Mesendoderm (in vitro differentiated cells): ENCODE data around the gene ZNF423.

Experiments used
- DNase-seq: peaks from one replicate; pipeline ENCODE4 v3.0.0; 2013
- H2AK5ac ChIP-seq: 2 replicates; pipeline ENCODE4 v1.6.1; 2013; ENCODE audit warnings: low read length, inconsistent platforms
- H2BK120ac ChIP-seq: 2 replicates; pipeline ENCODE4 v1.6.1; 2013; ENCODE audit warnings: low read depth, mild to moderate bottlenecking, low read length, moderate library complexity, mixed read lengths
- H2BK15ac ChIP-seq: replicated peaks from 2 replicates; pipeline ENCODE4 v1.6.1; 2013; ENCODE audit warnings: low read depth, mild to moderate bottlenecking, moderate library complexity
- H2BK5ac ChIP-seq: 2 replicates; pipeline ENCODE4 v1.6.1; 2013; ENCODE audit warnings: low read length, inconsistent platforms
- H3K18ac ChIP-seq: 2 replicates; pipeline ENCODE4 v1.6.1; 2013; ENCODE audit warnings: mild to moderate bottlenecking, low read length, mixed read lengths
- H3K23ac ChIP-seq: one replicate; pipeline ENCODE4 v1.6.1; 2013; ENCODE audit warnings: low read length
- H3K27ac ChIP-seq: 2 replicates; pipeline ENCODE4 v1.5.1; 2013; ENCODE audit warnings: low read depth, mild to moderate bottlenecking, inconsistent platforms, low read length, moderate library complexity
- H3K27me3 ChIP-seq: 2 replicates; pipeline ENCODE4 v1.6.1; 2013; ENCODE audit warnings: low read length, control low read depth, mild to moderate bottlenecking, inconsistent platforms; ENCODE audit not compliant: insufficient read depth, poor library complexity
- H3K36me3 ChIP-seq: 2 replicates; pipeline ENCODE4 v1.6.1; 2013; ENCODE audit warnings: low read length, inconsistent platforms; ENCODE audit not compliant: control insufficient read depth, insufficient read depth
- H3K4ac ChIP-seq: one replicate; pipeline ENCODE4 v1.6.1; 2013; ENCODE audit warnings: low read depth, mild to moderate bottlenecking, low read length, moderate library complexity
- H3K4me1 ChIP-seq: 2 replicates; pipeline ENCODE4 v1.6.1; 2013; ENCODE audit warnings: low read depth, low read length, inconsistent platforms; ENCODE audit not compliant: control insufficient read depth
- H3K4me2 ChIP-seq: 2 replicates; pipeline ENCODE4 v1.6.1; 2013; ENCODE audit warnings: low read length
- H3K4me3 ChIP-seq: 2 replicates; pipeline ENCODE4 v1.5.1; 2013; ENCODE audit warnings: mild to moderate bottlenecking, low read length
- H3K56ac ChIP-seq: one replicate; pipeline ENCODE4 v1.6.1; 2013; ENCODE audit warnings: low read length
- H3K79me1 ChIP-seq: 2 replicates; pipeline ENCODE4 v1.6.1; 2013; ENCODE audit warnings: low read length, inconsistent platforms
- H3K79me2 ChIP-seq: 2 replicates; pipeline ENCODE4 v1.6.1; 2013; ENCODE audit warnings: mild to moderate bottlenecking, low read length; ENCODE audit not compliant: control insufficient read depth, insufficient read depth
- H3K9ac ChIP-seq: 2 replicates; pipeline ENCODE4 v1.6.1; 2013; ENCODE audit warnings: low read length, inconsistent platforms
- H4K5ac ChIP-seq: one replicate; pipeline ENCODE4 v1.6.1; 2013; ENCODE audit warnings: low read length
- H4K8ac ChIP-seq: one replicate; pipeline ENCODE4 v1.6.1; 2013; ENCODE audit warnings: low read depth, mild to moderate bottlenecking, control low read depth, low read length, moderate library complexity
- WGBS: extraction: QIAGEN DNeasy Blood & Tissue Kit; methylation state at CpG from one replicate; pipeline ENCODE4 v1.1.7; 2013; ENCODE audit warnings: low lambda C conversion rate, missing lambda C conversion rate; ENCODE audit not compliant: insufficient coverage; ENCODE audit errors: extremely low coverage; 5-methylcytosine and 5-hydroxymethylcytosine counted together

The ZNF423 gene

DNA sequence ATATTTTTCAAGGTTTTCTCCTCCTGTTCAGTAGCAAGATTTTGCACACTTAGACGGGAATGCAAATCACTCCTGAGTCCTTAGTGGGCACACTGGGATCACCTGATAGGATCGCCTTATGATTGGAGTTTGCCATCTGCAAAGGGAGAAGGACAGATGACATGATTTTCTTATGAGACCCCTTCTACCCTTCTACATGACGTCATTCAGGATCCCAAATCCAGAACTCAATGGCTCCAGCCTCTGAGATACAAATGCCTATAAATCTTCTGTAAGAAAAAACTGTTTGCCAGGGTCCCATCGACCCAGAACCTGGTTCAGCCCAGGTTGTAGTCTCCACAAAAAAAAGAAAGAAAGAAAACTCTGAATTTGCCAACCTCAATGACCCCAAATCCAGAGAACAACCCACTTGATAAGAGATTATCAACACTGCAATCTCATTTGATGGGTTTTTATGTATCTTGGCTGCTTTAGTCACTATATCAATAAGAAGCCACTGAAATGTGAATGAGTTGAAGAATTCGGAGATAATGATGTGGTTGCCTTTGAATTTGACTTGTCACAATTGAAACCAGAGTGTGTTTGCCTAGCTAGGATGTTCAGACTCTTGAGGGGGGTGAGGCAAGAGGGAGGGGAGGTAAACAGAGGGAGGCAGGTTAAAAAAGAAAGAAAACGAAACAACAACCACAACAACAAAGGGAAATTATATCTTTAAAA, 6.7 kb downstream of the ZNF423 start:
- peaks cover 20% of the 10 kb centered on the region for H3K4me1 ChIP-seq
- no CpG with 5 or more reads among the region's 6 CpGs for WGBS

DNA sequence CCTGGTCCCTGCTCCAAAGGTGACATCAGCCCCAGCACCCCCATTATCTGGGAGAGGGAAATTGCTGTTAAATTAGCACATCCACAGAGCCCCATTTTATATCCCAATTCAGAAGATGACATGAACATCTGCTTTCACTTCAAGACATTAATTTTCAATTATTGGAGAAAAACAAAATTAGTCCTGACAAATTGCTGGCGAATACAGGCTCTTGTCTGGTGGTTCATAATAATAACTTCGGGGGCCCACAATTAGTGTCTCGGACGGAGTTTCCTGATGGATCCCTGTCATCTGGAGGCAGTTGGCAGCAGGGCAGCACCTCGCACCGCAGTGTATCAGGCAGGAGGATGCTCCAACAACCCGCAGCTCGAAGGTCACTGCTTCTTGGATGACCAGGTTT, 7.4 kb downstream of the ZNF423 start:
- H2BK5ac ChIP-seq: no peak overlapping the region
- no peak overlapping the region for H4K8ac ChIP-seq
- H3K4me2 ChIP-seq: no peak overlapping the region
- no peak overlapping the region for H2BK15ac ChIP-seq
- H3K27ac ChIP-seq: no peak overlapping the region
- no peak overlapping the region for H3K9ac ChIP-seq
- no peak overlapping the region for H3K4ac ChIP-seq
- WGBS: no CpG with 5 or more reads among the region's 8 CpGs
- no peaks in the 10 kb centered on the region for H3K36me3 ChIP-seq
- H2BK120ac ChIP-seq: no peak overlapping the region
- H3K79me1 ChIP-seq: peaks cover 29% of the 10 kb centered on the region
- peaks cover 72% of the 10 kb centered on the region for H3K79me2 ChIP-seq
- H3K4me1 ChIP-seq: peaks cover 14% of the 10 kb centered on the region
- no peak overlapping the region for H3K56ac ChIP-seq
- no peak overlapping the region for H3K4me3 ChIP-seq
- no peak overlapping the region for H4K5ac ChIP-seq
- H3K18ac ChIP-seq: no peak overlapping the region
- no peak overlapping the region for H2AK5ac ChIP-seq
- DNase-seq: no peak
- H3K27me3 ChIP-seq: no peaks in the 10 kb centered on the region
- H3K23ac ChIP-seq: no peak overlapping the region

More for the DNA sequence above, 6.7 kb downstream of the ZNF423 start:
- Histone ChIP-seq H2BK120ac (no peak overlapping the region), H3K23ac (no peak overlapping the region), H3K27me3 (no peaks in the 10 kb centered on the region), H3K36me3 (no peaks in the 10 kb centered on the region), H2BK15ac (no peak overlapping the region), H3K27ac (no peak overlapping the region), H3K79me2 (peaks cover 78% of the 10 kb centered on the region), H3K4ac (no peak overlapping the region), H3K4me2 (no peak overlapping the region), H3K4me3 (no peak overlapping the region), H3K56ac (no peak overlapping the region), H3K18ac (no peak overlapping the region), H3K79me1 (peaks cover 29% of the 10 kb centered on the region), H3K9ac (no peak overlapping the region), H4K8ac (no peak overlapping the region), H2AK5ac (no peak overlapping the region), H4K5ac (no peak overlapping the region), H2BK5ac (no peak overlapping the region)
- DNase-seq: no peak

DNA sequence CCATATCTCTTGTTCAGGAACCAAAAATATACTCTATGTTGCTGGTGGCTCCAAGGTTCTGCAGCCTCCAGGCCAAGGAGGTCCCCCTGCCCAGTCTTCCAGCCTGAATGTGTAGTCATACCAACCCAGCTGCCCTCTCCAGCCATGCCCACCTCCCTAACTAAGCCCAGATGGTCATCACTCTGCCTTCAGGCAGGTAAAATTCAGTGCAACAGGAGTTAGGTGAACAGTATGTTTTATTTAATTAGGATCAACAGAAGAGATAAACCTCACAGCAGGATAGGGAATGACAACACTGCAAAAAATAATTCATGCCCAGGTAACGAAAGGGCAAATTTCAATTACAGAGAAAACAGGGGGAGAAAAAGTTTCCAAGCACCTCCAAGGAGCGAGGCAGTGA, 9.1 kb downstream of the ZNF423 start:
- H3K4me2 ChIP-seq: no peak overlapping the region
- H3K9ac ChIP-seq: no peak overlapping the region
- H3K36me3 ChIP-seq: no peaks in the 10 kb centered on the region
- WGBS: no CpG with 5 or more reads among the region's 2 CpGs
- H4K5ac ChIP-seq: no peak overlapping the region
- no peak overlapping the region for H3K18ac ChIP-seq
- H3K79me2 ChIP-seq: peaks cover 57% of the 10 kb centered on the region
- H3K27ac ChIP-seq: no peak overlapping the region
- peaks cover 23% of the 10 kb centered on the region for H3K79me1 ChIP-seq
- peak overlapping the region; percentile 10 for H3K56ac ChIP-seq
- H3K4me1 ChIP-seq: peaks cover 3% of the 10 kb centered on the region
- H3K27me3 ChIP-seq: no peaks in the 10 kb centered on the region
- no peak overlapping the region for H3K23ac ChIP-seq
- H3K4me3 ChIP-seq: no peak overlapping the region
- no peak overlapping the region for H2BK5ac ChIP-seq
- H4K8ac ChIP-seq: no peak overlapping the region
- H2AK5ac ChIP-seq: no peak overlapping the region
- no peak overlapping the region for H3K4ac ChIP-seq
- H2BK15ac ChIP-seq: no peak overlapping the region
- no peak for DNase-seq
- H2BK120ac ChIP-seq: no peak overlapping the region

DNA sequence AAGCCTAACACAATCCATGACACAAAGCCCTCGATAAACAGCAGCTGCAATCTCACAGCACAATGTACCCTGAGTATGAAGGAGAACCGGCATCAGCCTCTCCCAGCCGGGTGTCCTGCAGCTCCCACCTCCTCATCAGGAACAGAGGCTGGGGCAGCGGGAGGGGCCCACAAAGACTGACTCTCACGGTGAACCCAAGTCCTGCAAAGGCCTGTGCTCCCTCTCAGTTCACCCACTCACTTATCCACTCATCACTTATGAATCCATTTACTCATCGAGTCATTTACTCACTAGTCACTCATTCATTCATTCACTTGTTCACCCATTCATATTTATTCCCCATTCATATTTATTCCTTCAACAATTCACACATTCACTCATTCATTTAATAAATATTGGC, 11.6 kb downstream of the ZNF423 start:
- no peak overlapping the region for H3K18ac ChIP-seq
- no peak overlapping the region for H3K4me2 ChIP-seq
- no peak overlapping the region for H2BK120ac ChIP-seq
- peaks cover 40% of the 10 kb centered on the region for H3K79me2 ChIP-seq
- H3K79me1 ChIP-seq: peaks cover 21% of the 10 kb centered on the region
- no peak overlapping the region for H4K8ac ChIP-seq
- DNase-seq: no peak
- WGBS: no CpG with 5 or more reads among the region's 6 CpGs
- no peak overlapping the region for H3K4ac ChIP-seq
- H3K27me3 ChIP-seq: no peaks in the 10 kb centered on the region
- no peak overlapping the region for H2BK5ac ChIP-seq
- no peak overlapping the region for H3K4me3 ChIP-seq
- no peak overlapping the region for H4K5ac ChIP-seq
- no peak overlapping the region for H2AK5ac ChIP-seq
- H3K36me3 ChIP-seq: no peaks in the 10 kb centered on the region
- H3K23ac ChIP-seq: no peak overlapping the region
- H3K9ac ChIP-seq: no peak overlapping the region
- peaks cover under 1% of the 10 kb centered on the region for H3K4me1 ChIP-seq
- H3K56ac ChIP-seq: no peak overlapping the region
- no peak overlapping the region for H3K27ac ChIP-seq
- no peak overlapping the region for H2BK15ac ChIP-seq

DNA sequence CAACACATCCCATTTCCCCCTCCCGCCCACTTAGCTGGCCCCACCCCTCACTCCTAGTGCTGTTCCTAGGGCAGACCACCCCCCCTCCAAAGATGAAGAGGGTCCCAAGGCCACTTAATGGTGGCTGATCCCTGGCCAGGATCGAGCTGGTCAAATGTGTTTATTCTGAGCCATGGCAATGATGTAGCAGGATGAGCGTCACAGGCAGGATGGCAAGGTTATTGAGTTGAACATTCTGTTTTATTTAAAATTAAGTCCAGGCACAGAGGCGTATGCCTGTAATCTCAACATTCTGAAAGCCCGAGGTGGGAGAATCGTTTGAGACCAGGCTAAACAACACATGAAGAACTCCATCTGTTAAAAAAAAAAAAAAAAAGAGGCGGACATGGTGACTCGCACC, 12.2 kb downstream of the ZNF423 start:
- Histone ChIP-seq H2AK5ac (no peak overlapping the region), H3K4me1 (peaks cover 2% of the 10 kb centered on the region), H3K79me2 (peaks cover 37% of the 10 kb centered on the region), H3K27me3 (no peaks in the 10 kb centered on the region), H4K5ac (no peak overlapping the region), H3K79me1 (peaks cover 19% of the 10 kb centered on the region), H3K18ac (no peak overlapping the region), H3K27ac (no peak overlapping the region), H2BK120ac (no peak overlapping the region), H2BK5ac (no peak overlapping the region), H3K4ac (no peak overlapping the region), H3K23ac (no peak overlapping the region), H3K4me2 (no peak overlapping the region), H4K8ac (no peak overlapping the region), H3K36me3 (no peaks in the 10 kb centered on the region), H3K56ac (no peak overlapping the region), H3K9ac (no peak overlapping the region), H2BK15ac (no peak overlapping the region), H3K4me3 (no peak overlapping the region)
- no CpG with 5 or more reads among the region's 8 CpGs for WGBS
- DNase-seq: no peak

DNA sequence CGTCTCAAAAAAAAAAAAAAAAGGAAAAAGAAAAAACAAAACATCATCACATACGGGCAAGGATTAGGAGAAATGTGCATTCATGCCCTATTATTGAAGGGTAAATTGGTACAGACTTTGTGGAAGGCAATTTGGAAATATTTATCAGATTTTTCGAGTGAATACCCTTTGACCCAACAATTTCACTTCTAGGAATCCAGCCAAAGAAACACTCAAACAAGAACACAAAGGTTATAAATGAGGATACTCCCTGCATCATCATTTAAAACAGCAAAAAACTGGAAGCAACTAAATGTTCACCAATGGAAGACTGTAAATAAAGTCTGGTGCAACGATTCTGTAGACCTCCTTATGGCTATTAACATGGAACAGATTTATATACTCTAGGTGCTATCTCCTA, 12.9 kb downstream of the ZNF423 start:
- Histone ChIP-seq H3K27ac (no peak overlapping the region), H3K4me3 (no peak overlapping the region), H3K4me2 (no peak overlapping the region), H4K5ac (no peak overlapping the region), H2BK5ac (no peak overlapping the region), H3K79me1 (peaks cover 17% of the 10 kb centered on the region), H3K79me2 (peaks cover 34% of the 10 kb centered on the region), H3K9ac (no peak overlapping the region), H4K8ac (no peak overlapping the region), H3K56ac (no peak overlapping the region), H3K18ac (no peak overlapping the region), H3K27me3 (no peaks in the 10 kb centered on the region), H3K23ac (no peak overlapping the region), H2BK15ac (no peak overlapping the region), H3K36me3 (no peaks in the 10 kb centered on the region), H3K4me1 (peaks cover 2% of the 10 kb centered on the region), H2BK120ac (no peak overlapping the region), H3K4ac (no peak overlapping the region), H2AK5ac (no peak overlapping the region)
- no CpG with 5 or more reads among the region's 4 CpGs for WGBS
- no peak for DNase-seq
